NCI-H446 treated with DMSO at 0.1 percent for 48 hours (cell line): ENCODE measurements around the gene PI4KB.
"Not testable (repeated sequence)": the region's sequence is repeated elsewhere in the genome, so short reads cannot be mapped to it uniquely, and the experiment has no call there.

ENCODE experiments used
- DNase-seq: peaks from one replicate; lab custom pipeline; 2025; lab: John Stamatoyannopoulos, UW

The PI4KB gene

GRCh38 chr1:151281225-151281968 is 45.8 kb downstream of the PI4KB start:
- DNase-seq = peak; percentile 96

- no peak for DNase-seq
Observed at GRCh38 chr1:151277249-151277648, 50.0 kb downstream of the PI4KB start.

- DNase-seq = not testable (repeated sequence)
Observed at GRCh38 chr1:151275341-151275740, 51.9 kb downstream of the PI4KB start.

- no peak for DNase-seq
Observed at GRCh38 chr1:151273924-151274466, 53.2 kb downstream of the PI4KB start.

GRCh38 chr1:151267760-151268159 is 59.5 kb downstream of the PI4KB start:
- DNase-seq = no peak

- DNase-seq = no peak
Observed at GRCh38 chr1:151266821-151267220, 60.4 kb downstream of the PI4KB start.

- DNase-seq = no peak
Observed at GRCh38 chr1:151266315-151266714, 60.9 kb downstream of the PI4KB start.

- DNase-seq = no peak
Observed at GRCh38 chr1:151265446-151266236, 61.6 kb downstream of the PI4KB start.

GRCh38 chr1:151259351-151259750 is 67.9 kb downstream of the PI4KB start:
- DNase-seq = no peak

- no peak for DNase-seq
Observed at GRCh38 chr1:151255381-151255780, 71.8 kb downstream of the PI4KB start.

- DNase-seq = peak; percentile 92
Observed at GRCh38 chr1:151254217-151255213, 72.7 kb downstream of the PI4KB start, which contains the start of gene PSMD4. TSS of gene PSMD4 (plus strand) at chr1:151254734. CDS start at chr1:151254783, 49 bp downstream.

GRCh38 chr1:151251656-151252470 is 75.4 kb downstream of the PI4KB start:
- DNase-seq = peak; percentile 78

- DNase-seq = no peak
Observed at GRCh38 chr1:151246786-151247185, 80.4 kb downstream of the PI4KB start.

- no peak for DNase-seq
Observed at GRCh38 chr1:151243683-151244216, 83.5 kb downstream of the PI4KB start.

- no peak for DNase-seq
Observed at GRCh38 chr1:151242442-151242841, 84.8 kb downstream of the PI4KB start.
